ACC112 (cell line): ENCODE data around the gene FEZ2.

ENCODE experiments used
- H2AFZ ChIP-seq: fragments of 200-600 bp; sonication (generic); one replicate; pipeline ENCODE4 v1.6.0; 2017; ENCODE audit warnings: antibody characterized with exemption, low read length; ENCODE audit not compliant: unreplicated experiment
- H3K27ac ChIP-seq: fragments of 200-600 bp; sonication (generic); 2 replicates; pipeline ENCODE4 v1.5.1; 2014; ENCODE audit warnings: low read depth, mild to moderate bottlenecking, antibody characterized with exemption, low read length, moderate library complexity
- H3K27me3 ChIP-seq: fragments of 200-600 bp; sonication (generic); 2 replicates; pipeline ENCODE4 v1.6.1; 2014; ENCODE audit warnings: mild to moderate bottlenecking, antibody characterized with exemption, low read length, moderate library complexity, mixed read lengths; ENCODE audit not compliant: insufficient read depth
- H3K36me3 ChIP-seq: fragments of 200-600 bp; sonication (generic); 2 replicates; pipeline ENCODE4 v1.6.1; 2016; ENCODE audit warnings: mild to moderate bottlenecking, antibody characterized with exemption, low read length, moderate library complexity, mixed read lengths; ENCODE audit not compliant: insufficient read depth
- H3K4me1 ChIP-seq: fragments of 200-600 bp; sonication (generic); one replicate; pipeline ENCODE4 v1.6.1; 2016; ENCODE audit warnings: low read length, mixed read lengths; ENCODE audit not compliant: insufficient read depth, unreplicated experiment, control insufficient read depth
- H3K4me3 ChIP-seq: fragments of 200-600 bp; sonication (generic); 2 replicates; pipeline ENCODE4 v1.5.1; 2014; ENCODE audit warnings: mild to moderate bottlenecking, low read depth, low read length
- H3K79me2 ChIP-seq: fragments of 200-600 bp; sonication (generic); one replicate; pipeline ENCODE4 v1.6.0; 2016; ENCODE audit warnings: low read length; ENCODE audit not compliant: control insufficient read depth, unreplicated experiment, insufficient read depth

FEZ2 gene, protein sequence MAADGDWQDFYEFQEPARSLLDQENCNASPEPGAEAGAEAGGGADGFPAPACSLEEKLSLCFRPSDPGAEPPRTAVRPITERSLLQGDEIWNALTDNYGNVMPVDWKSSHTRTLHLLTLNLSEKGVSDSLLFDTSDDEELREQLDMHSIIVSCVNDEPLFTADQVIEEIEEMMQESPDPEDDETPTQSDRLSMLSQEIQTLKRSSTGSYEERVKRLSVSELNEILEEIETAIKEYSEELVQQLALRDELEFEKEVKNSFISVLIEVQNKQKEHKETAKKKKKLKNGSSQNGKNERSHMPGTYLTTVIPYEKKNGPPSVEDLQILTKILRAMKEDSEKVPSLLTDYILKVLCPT

GRCh38 chr2:36597532-36598377 lies at the start of gene FEZ2:
TSS of gene FEZ2 (minus strand) at chr2:36598168. CDS start at chr2:36598142, 26 bp downstream.
- Histone ChIP-seq H3K27ac (peak within 1 kb of the TSS; percentile 72), H2AFZ (peak within 1 kb of the TSS; percentile 98), H3K79me2 (peaks cover 47% of the 10 kb centered on the region), H3K27me3 (no peaks in the 10 kb centered on the region), H3K4me1 (peaks cover 23% of the 10 kb centered on the region), H3K36me3 (peaks cover 15% of the 10 kb centered on the region; the same call in 1 of the 2 replicates), H3K4me3 (peak within 1 kb of the TSS; percentile 96)

DNA sequence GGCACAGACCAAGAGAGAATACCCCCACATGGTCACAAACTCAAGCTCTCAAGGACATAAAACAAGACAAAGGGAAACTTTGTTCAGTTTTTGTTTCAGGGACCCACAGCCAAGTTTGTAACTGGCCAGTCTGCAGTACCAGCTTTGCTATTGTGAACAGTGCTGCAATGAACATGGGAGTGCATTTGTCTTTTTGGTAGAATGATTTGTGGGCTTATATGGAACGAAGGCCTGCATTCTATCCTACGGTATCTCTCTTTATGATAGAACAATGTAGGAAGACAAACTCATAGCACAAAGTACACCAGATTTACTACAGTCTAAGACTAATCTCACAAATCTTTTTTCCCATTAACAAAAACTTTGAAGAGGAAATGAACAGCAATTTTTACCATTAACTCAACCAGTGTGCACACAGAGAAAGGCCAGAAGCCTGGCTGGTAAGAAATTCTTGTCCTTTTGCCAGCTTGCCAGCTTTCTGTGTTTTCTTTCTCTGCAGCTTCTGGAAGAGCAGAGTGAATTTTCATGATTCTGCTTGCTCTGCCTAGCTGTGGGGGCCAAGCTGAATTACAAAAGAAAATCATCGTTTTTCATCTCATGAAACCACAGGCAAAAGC lies 37.1 kb upstream of the FEZ2 start:
- Histone ChIP-seq H3K27ac (no peak overlapping the region), H3K36me3 (no peaks in the 10 kb centered on the region), H3K4me3 (no peak overlapping the region), H3K27me3 (no peaks in the 10 kb centered on the region), H3K4me1 (no peaks in the 10 kb centered on the region), H2AFZ (no peak overlapping the region), H3K79me2 (no peaks in the 10 kb centered on the region)

GRCh38 chr2:36633470-36634092 lies 35.6 kb upstream of the FEZ2 start:
- Histone ChIP-seq H3K4me3 (no peak overlapping the region), H3K36me3 (no peaks in the 10 kb centered on the region), H3K27ac (0 out of 2 replicates have a peak overlapping the region, but pooled peaks have one; percentile 20), H2AFZ (no peak overlapping the region), H3K27me3 (no peaks in the 10 kb centered on the region), H3K4me1 (no peaks in the 10 kb centered on the region), H3K79me2 (no peaks in the 10 kb centered on the region)

DNA sequence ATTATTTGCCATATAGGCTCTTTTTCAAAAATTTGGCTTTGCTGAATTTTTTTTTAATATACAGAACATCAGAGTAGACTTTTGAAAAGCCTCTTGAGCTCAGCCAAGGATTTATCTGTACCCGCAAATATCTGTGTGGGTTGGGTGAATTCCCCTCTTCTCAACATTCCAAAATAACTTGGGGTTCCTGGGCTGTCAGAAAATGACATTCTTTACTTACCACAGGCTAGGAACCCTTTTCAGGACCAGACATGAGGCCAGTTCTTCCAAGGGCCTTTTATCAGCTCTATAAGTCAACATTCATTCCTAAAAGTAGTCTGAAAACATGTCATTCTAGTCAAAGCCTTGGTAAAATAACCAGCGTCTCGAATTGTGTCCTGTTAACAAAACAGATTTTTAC lies 28.8 kb upstream of the FEZ2 start:
- Histone ChIP-seq H2AFZ (no peak overlapping the region), H3K4me3 (no peak overlapping the region), H3K27ac (no peak overlapping the region), H3K79me2 (no peaks in the 10 kb centered on the region), H3K4me1 (no peaks in the 10 kb centered on the region), H3K27me3 (no peaks in the 10 kb centered on the region), H3K36me3 (no peaks in the 10 kb centered on the region)

DNA sequence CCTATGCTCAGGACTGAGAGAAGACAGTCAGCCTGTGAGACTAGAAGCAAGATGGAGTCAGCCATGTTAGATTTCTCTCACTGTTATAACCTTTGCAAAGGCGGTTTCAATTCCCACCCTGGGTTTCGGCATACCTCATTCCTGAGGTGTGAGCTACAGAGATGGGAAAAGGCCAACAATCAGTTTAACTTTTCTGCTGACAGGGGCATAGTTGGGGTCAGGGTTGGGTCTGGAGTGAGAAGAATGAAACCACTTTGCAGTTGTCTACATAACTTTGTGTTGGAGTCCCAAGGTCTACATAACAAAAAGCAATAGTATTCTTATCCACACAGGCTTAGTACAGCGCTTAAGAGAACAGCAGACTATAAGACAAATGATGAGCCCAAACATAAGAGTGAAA lies 28.1 kb upstream of the FEZ2 start:
- no peaks in the 10 kb centered on the region for H3K36me3 ChIP-seq
- no peak overlapping the region for H3K27ac ChIP-seq
- H3K4me3 ChIP-seq = no peak overlapping the region
- H2AFZ ChIP-seq = no peak overlapping the region
- no peaks in the 10 kb centered on the region for H3K4me1 ChIP-seq
- H3K27me3 ChIP-seq = no peaks in the 10 kb centered on the region
- no peaks in the 10 kb centered on the region for H3K79me2 ChIP-seq

DNA sequence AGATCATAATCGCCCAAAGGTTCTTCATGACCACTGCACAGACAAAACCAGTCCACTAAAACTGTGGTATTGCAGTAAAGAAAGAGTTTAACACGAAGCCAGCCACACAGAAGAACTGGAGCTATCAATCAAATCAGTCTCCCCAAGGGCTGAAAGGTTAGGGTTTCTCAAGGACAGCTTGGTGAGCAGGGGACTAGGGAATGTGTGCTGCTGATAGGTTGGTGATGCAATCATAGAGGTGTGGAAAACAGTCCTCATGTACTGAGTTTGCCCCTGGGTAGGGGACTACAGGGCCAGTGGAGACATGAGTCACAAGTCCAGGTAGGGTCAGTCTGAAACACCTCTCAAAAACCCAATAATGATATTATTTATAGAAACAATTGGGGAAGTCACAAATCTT lies 27.3 kb upstream of the FEZ2 start:
- no peaks in the 10 kb centered on the region for H3K79me2 ChIP-seq
- H3K27me3 ChIP-seq = no peaks in the 10 kb centered on the region
- no peaks in the 10 kb centered on the region for H3K36me3 ChIP-seq
- H3K4me1 ChIP-seq = no peaks in the 10 kb centered on the region
- no peak overlapping the region for H3K27ac ChIP-seq
- H2AFZ ChIP-seq = no peak overlapping the region
- no peak overlapping the region for H3K4me3 ChIP-seq

DNA sequence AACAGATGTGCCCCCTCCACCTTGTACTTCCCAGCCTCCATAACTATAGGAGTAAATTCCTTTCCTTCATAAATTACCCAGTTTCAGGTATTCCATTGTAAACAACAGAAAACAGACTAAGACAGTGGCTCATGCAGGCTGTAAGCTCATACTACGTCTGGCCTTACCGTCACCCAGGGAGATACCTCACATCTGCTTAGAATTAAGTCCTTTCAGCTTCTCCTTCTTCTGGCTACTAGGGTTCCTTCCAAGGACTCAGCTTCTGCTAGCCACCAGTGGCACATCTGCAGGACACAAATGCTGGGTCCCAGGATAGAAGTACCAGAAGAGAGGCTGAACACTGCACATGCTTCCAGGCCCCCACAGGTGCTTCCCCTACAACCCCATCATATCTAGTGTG lies 22.4 kb upstream of the FEZ2 start:
- no peak overlapping the region for H3K4me3 ChIP-seq
- no peak overlapping the region for H2AFZ ChIP-seq
- H3K79me2 ChIP-seq = no peaks in the 10 kb centered on the region
- H3K27me3 ChIP-seq = no peaks in the 10 kb centered on the region
- H3K4me1 ChIP-seq = peaks cover 4% of the 10 kb centered on the region
- H3K36me3 ChIP-seq = no peaks in the 10 kb centered on the region
- H3K27ac ChIP-seq = no peak overlapping the region

DNA sequence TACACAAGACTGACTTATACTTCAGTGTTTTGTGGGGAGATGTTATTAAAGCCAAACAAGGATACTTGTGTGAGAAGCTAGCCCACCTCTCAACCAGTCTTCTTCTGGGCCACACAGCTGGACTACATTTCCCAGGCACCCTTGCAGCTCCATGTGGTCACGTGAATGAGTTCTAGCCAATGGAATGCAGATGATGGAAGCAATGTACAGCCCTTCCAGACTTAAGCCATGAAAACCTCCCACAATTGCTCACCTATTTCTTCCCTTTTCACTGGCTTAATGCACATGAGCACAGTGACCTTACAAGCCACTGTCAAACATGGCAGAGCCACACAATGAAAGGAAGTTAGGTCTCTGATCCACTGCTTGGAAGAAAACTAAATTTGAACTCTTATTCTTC lies 20.4 kb upstream of the FEZ2 start:
- peaks cover 16% of the 10 kb centered on the region for H3K4me1 ChIP-seq
- no peaks in the 10 kb centered on the region for H3K36me3 ChIP-seq
- H3K27me3 ChIP-seq = no peaks in the 10 kb centered on the region
- no peak overlapping the region for H3K4me3 ChIP-seq
- H3K79me2 ChIP-seq = no peaks in the 10 kb centered on the region
- H3K27ac ChIP-seq = no peak overlapping the region
- peak overlapping the region; percentile 15 for H2AFZ ChIP-seq

DNA sequence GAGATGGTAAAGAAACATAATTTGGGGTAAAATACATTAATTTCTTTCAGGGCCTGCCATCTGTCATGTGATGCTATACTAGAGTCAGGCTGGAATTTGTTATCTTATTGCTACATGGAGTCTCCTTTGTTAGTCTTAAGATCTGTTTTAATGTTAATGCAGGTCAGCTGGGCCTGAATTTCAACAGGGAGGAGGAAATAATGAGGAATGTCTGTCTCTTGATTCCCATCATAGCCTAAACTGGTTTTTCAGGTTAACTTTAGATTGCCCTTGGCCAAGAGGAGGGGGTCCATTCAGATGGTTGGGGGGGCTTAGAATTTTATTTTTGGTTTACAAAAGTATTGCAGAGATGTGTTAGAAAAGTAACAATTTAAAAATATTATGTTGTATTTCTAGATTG lies 19.0 kb upstream of the FEZ2 start:
- Histone ChIP-seq H3K27ac (no peak overlapping the region), H3K36me3 (no peaks in the 10 kb centered on the region), H3K4me3 (no peak overlapping the region), H3K4me1 (peaks cover 16% of the 10 kb centered on the region), H2AFZ (no peak overlapping the region), H3K79me2 (no peaks in the 10 kb centered on the region), H3K27me3 (no peaks in the 10 kb centered on the region)

GRCh38 chr2:36615222-36615621 lies 17.3 kb upstream of the FEZ2 start:
- Histone ChIP-seq H3K36me3 (no peaks in the 10 kb centered on the region), H3K27ac (peak overlapping the region; percentile 52), H3K27me3 (no peaks in the 10 kb centered on the region), H3K4me3 (no peak overlapping the region), H3K4me1 (peaks cover 16% of the 10 kb centered on the region), H2AFZ (peak overlapping the region; percentile 35), H3K79me2 (no peaks in the 10 kb centered on the region)
